Measurements from ENCODE around the gene DTX2. TPM values are rescaled to one million over a fixed set of nuclear protein-coding genes. Genes with fewer than 3 reads are reported as not detected.
"Not testable (repeated sequence)": the region's sequence is repeated elsewhere in the genome, so short reads cannot be mapped to it uniquely, and the experiment has no call there.

DTX2 gene
- total RNA-seq, 1 donor from 2014 or later, result 36.5 TPM

DNA sequence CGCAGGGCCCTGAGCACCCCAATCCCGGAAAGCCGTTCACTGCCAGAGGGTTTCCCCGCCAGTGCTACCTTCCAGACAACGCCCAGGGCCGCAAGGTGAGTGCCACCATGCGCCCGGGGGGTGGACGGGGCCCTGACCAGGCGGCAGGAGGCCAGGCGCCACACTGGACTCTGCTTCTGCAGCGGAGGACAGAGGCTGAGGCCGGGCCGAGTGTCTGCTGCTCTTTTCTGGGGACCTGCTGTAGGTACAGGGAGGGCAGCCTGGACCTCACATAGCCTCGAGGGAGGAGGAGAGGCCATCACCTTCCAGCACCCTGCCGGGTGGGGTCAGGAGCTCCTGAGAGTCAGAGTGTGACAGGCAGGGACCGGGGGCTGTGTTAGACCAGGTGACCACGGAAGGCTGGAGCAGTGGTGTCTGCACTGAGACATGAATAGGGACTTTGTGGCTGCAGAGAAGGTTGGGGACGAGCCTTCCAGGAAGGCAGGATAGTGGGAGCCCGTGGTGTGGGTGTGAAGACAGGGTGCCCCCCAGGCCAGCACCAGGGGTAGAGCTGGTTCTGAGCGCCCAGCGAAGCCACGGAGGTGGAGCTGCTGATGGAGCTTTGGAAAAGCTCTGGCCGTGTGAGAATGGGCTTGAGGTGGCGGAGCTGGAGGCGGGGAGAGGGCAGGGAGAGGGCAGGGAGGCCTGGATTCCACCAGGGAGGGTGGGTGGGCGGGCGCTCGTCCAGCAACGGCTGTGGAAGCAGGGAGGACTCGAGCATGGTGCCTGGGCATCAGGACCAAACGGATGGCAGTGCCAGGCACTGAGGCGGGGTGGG, 43.0 kb downstream of the DTX2 start:
- peaks cover 25% of the 10 kb centered on the region for H3K36me3 ChIP-seq
- ATAC-seq; H3K9me3 ChIP-seq; intact Hi-C loops (cut with DNase I); H3K4me1 ChIP-seq; DNase-seq; H3K27me3 ChIP-seq (ENCODE audit: low read depth); H3K4me3 ChIP-seq; H3K27ac ChIP-seq: not testable (repeated sequence)

DNA sequence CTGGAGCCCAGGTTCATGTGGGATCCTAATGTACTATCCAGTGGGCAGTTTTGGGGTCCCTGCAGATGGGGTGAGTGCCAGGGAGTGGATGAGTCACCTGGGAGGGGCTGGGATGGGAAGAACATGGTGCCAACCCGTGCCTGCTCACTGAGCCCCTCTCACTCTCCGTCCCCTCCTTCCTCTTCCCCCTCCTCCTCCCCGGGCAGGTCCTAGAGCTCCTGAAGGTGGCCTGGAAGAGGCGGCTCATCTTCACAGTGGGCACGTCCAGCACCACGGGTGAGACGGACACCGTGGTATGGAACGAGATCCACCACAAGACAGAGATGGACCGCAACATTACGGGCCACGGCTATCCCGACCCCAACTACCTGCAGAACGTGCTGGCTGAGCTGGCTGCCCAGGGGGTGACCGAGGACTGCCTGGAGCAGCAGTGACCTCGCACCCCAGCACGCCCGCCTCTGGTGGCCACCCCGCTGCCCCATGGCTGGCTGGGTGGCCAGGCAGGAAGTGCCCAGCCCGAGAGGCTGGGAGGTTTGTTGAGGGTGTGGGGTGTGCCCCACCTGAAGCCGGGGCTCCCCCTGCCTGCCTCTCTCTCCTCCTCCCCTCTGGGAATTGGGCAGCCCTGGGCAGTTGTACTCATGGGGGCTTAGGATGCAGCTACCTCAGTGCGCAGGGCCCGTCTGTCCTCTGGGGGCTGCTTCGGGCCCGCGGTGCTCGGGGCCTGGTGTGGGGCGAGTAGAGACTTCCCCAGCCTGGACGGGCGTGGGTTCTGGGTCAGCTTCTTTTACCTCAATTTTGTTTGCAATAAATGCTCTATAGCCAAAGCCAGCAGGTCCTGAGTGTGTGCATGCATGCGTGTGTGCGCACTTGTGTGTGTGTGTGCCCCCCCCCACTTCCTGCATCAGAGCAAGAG, 43.9 kb downstream of the DTX2 start:
- no peak for ATAC-seq

DNA sequence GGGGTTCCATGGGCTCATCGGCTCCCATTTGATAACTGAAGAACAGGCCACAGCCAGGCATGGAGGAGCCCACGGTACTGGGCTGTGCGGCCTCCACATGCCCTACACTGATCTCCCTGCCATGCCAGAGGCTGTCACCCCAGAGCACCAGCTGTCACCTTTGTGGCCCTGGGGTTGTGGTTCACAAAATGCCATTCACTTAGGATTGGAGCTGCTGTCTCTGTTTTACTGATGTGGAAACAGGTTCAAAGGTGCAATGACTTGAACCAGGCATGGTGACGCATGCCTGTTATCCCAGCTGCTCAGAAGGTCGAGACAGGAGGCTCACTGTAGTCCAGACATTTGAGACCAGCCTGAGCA, 44.6 kb downstream of the DTX2 start:
- TF ChIP-seq, protein P1, sequence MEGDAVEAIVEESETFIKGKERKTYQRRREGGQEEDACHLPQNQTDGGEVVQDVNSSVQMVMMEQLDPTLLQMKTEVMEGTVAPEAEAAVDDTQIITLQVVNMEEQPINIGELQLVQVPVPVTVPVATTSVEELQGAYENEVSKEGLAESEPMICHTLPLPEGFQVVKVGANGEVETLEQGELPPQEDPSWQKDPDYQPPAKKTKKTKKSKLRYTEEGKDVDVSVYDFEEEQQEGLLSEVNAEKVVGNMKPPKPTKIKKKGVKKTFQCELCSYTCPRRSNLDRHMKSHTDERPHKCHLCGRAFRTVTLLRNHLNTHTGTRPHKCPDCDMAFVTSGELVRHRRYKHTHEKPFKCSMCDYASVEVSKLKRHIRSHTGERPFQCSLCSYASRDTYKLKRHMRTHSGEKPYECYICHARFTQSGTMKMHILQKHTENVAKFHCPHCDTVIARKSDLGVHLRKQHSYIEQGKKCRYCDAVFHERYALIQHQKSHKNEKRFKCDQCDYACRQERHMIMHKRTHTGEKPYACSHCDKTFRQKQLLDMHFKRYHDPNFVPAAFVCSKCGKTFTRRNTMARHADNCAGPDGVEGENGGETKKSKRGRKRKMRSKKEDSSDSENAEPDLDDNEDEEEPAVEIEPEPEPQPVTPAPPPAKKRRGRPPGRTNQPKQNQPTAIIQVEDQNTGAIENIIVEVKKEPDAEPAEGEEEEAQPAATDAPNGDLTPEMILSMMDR (IDR thresholded peaks at IDR 0.05), result no peak
- no peaks in the 10 kb centered on the region for H3K27me3 ChIP-seq (ENCODE audit: low read depth)
- H3K4me1 ChIP-seq, result no peaks in the 10 kb centered on the region
- H3K4me3 ChIP-seq, result no peak overlapping the region
- peaks cover 19% of the 10 kb centered on the region for H3K36me3 ChIP-seq
- H3K9me3 ChIP-seq, result no peaks in the 10 kb centered on the region
- no peak for DNase-seq
- ATAC-seq, result no peak
- intact Hi-C loops (cut with DNase I), result no loop called here
- H3K27ac ChIP-seq, result no peak overlapping the region

More for the DNA sequence above, 43.9 kb downstream of the DTX2 start:
- Histone ChIP-seq H3K4me3 (no peak overlapping the region), H3K27ac (no peak overlapping the region), H3K36me3 (peaks cover 25% of the 10 kb centered on the region), H3K4me1 (no peaks in the 10 kb centered on the region), H3K27me3 (ENCODE audit: low read depth) (no peaks in the 10 kb centered on the region), H3K9me3 (no peaks in the 10 kb centered on the region)
- DNase-seq, result no peak
- intact Hi-C loops (cut with DNase I), result no loop called here
- TF ChIP-seq, protein P1 (IDR thresholded peaks at IDR 0.05), result no peak

DNA sequence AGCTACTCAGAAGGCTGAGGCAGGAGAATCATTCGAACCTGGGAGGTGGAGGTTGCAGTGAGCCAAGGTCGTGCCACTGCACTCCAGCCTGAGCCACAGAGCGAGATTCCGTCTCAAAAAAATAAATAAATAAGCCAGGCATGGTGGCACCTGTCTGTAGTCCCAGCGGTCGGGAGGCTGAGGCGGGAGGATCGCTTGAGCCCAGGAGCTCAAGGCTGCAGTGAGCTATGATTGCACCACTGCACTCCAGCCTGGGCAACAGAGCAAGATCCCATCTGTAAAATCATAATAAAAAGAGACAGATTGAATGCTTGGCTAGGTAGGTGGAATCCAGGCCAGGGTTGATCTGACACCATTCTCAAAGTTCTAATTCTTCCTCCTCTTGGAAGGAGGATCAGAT, 45.1 kb downstream of the DTX2 start:
- H3K27me3 ChIP-seq (ENCODE audit: low read depth); H3K4me3 ChIP-seq; H3K9me3 ChIP-seq; DNase-seq; intact Hi-C loops (cut with DNase I); ATAC-seq; H3K27ac ChIP-seq; H3K4me1 ChIP-seq: not testable (repeated sequence)
- peaks cover 19% of the 10 kb centered on the region for H3K36me3 ChIP-seq

DNA sequence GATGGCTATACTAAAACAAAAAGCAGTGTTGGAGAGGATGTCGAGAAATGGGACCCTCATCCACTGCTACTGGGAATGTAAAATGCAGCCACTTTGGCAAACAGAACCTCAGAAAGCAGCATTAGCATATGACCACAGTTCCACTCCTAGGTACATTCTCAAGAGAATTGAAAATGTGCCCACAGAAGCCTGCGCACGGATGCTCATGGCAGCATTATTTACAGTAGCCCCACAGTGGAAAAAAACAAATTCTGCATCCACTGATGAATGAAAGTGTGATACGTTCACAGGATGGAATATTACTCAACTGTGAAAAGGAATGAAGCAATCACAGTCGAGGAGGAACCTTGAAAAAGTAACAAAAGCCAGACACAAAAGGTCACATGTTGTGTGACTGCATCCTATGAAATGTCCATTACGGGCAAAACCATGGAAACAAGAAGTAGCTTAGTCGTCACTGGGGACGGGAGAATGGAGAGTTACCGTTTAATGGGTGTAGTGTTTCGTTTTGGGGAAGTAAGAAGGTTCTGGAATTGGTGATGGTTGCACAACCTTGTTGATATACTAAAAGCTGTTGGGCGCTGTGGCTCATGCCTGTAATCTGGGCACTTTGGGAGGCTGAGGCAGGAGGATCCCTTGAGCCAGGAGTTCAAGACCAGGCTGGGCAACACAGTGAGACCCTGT, 46.4 kb downstream of the DTX2 start:
- H3K9me3 ChIP-seq, result no peaks in the 10 kb centered on the region
- no peak overlapping the region for H3K4me3 ChIP-seq
- H3K27ac ChIP-seq, result no peak overlapping the region
- peaks cover 19% of the 10 kb centered on the region for H3K36me3 ChIP-seq
- H3K4me1 ChIP-seq, result peaks cover 1% of the 10 kb centered on the region
- no peaks in the 10 kb centered on the region for H3K27me3 ChIP-seq (ENCODE audit: low read depth)
- intact Hi-C loops (cut with DNase I), result no loop called here
- TF ChIP-seq, protein P1 (IDR thresholded peaks at IDR 0.05), result no peak
- ATAC-seq (peak; percentile 1 to 29), DNase-seq (no peak)

Data from lower lobe of right lung (tissue), 2 donors.